HG03139 (cell line): ENCODE data around the gene EYS.

ENCODE experiments used
- ATAC-seq: cut with Tn5 transposase; IDR thresholded peaks from one replicate; pipeline ENCODE4 v1.9.1; 2021; ENCODE audit not compliant: unreplicated experiment

The EYS gene

GRCh38 chr6:64679416-64679815, 1027.6 kb downstream of the EYS start:
- no peak for ATAC-seq

- ATAC-seq = no peak
Observed at GRCh38 chr6:64672651-64673050, 1034.4 kb downstream of the EYS start.

- ATAC-seq = no peak
Observed at GRCh38 chr6:64672131-64672530, 1034.9 kb downstream of the EYS start.

- no peak for ATAC-seq
Observed at GRCh38 chr6:64665137-64665536, 1041.9 kb downstream of the EYS start.

GRCh38 chr6:64664480-64664879, 1042.5 kb downstream of the EYS start:
- ATAC-seq = no peak

GRCh38 chr6:64644024-64644423, 1063.0 kb downstream of the EYS start:
- no peak for ATAC-seq

GRCh38 chr6:64630901-64631300, 1076.1 kb downstream of the EYS start:
- no peak for ATAC-seq

- no peak for ATAC-seq
Observed at GRCh38 chr6:64622944-64623343, 1084.1 kb downstream of the EYS start.

GRCh38 chr6:64602993-64603392, 1104.0 kb downstream of the EYS start:
- ATAC-seq = no peak

GRCh38 chr6:64591676-64592036, 1115.4 kb downstream of the EYS start:
- no peak for ATAC-seq

GRCh38 chr6:64590965-64591675, 1115.9 kb downstream of the EYS start:
- ATAC-seq = no peak

GRCh38 chr6:64589961-64590360, 1117.1 kb downstream of the EYS start:
- no peak for ATAC-seq

GRCh38 chr6:64580346-64580745, 1126.7 kb downstream of the EYS start:
- ATAC-seq = no peak

GRCh38 chr6:64553249-64553786, 1153.7 kb downstream of the EYS start:
- no peak for ATAC-seq

GRCh38 chr6:64547594-64548268, 1159.3 kb downstream of the EYS start:
- ATAC-seq = no peak

- no peak for ATAC-seq
Observed at GRCh38 chr6:64539917-64540316, 1167.1 kb downstream of the EYS start.

- no peak for ATAC-seq
Observed at GRCh38 chr6:64538722-64539121, 1168.3 kb downstream of the EYS start.

GRCh38 chr6:64527899-64528298, 1179.1 kb downstream of the EYS start:
- no peak for ATAC-seq

GRCh38 chr6:64522859-64523258, 1184.2 kb downstream of the EYS start:
- no peak for ATAC-seq

GRCh38 chr6:64520050-64520449, 1187.0 kb downstream of the EYS start:
- ATAC-seq = no peak

GRCh38 chr6:64516393-64516792, 1190.6 kb downstream of the EYS start:
- ATAC-seq = no peak

- no peak for ATAC-seq
Observed at GRCh38 chr6:64507661-64508060, 1199.4 kb downstream of the EYS start.

- ATAC-seq = no peak
Observed at GRCh38 chr6:64505312-64505711, 1201.7 kb downstream of the EYS start.
